HG02642 (cell line): Measurements from ENCODE around the gene ANAPC2.
A peak's percentile ranks its signal among the peaks of the same experiment; 100 is the strongest.

Experiments
- ATAC-seq: cut with Tn5 transposase; IDR thresholded peaks from one replicate; pipeline ENCODE4 v1.9.1; 2021; ENCODE audit warnings: mild to moderate bottlenecking; ENCODE audit not compliant: unreplicated experiment, poor library complexity

The ANAPC2 gene

DNA sequence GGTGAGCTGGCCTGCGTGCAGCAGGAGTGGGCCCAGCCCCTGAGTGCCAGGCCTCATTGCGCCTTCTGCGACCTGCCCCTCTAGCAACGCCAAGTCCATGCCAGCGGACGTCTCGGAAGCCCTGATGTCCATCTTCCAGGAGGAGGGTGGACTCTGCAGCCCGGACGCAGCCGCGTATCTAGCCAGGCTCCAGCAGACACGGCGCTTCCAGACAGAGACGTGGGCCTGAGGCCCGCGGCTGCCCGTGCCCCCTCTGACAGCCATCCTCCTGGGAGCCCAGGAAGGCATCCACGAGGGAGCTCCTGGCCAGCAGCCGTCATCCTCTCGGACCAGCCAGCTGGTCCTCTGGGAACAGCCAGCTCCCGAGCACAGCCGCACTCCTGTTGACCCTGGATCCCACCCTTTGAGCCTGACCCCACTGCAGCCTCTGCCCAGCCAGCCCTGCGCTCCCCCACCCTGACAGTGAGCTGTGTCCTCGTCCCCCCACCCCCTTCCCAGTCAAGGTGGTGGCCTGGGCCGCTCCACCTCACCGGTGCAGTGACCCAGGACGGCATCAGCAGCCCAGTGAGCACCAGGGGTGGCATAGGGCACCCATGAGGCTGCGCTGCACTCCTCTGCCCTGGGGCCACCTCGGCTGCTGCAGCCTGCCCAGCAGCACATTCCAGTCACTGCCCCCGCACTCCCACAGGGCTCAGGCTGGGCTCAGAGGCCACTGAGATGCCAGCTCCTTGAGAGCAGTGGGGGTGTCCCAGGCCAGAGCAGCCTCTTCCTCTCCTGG lies 28.0 kb upstream of the ANAPC2 start:
- no peak for ATAC-seq

DNA sequence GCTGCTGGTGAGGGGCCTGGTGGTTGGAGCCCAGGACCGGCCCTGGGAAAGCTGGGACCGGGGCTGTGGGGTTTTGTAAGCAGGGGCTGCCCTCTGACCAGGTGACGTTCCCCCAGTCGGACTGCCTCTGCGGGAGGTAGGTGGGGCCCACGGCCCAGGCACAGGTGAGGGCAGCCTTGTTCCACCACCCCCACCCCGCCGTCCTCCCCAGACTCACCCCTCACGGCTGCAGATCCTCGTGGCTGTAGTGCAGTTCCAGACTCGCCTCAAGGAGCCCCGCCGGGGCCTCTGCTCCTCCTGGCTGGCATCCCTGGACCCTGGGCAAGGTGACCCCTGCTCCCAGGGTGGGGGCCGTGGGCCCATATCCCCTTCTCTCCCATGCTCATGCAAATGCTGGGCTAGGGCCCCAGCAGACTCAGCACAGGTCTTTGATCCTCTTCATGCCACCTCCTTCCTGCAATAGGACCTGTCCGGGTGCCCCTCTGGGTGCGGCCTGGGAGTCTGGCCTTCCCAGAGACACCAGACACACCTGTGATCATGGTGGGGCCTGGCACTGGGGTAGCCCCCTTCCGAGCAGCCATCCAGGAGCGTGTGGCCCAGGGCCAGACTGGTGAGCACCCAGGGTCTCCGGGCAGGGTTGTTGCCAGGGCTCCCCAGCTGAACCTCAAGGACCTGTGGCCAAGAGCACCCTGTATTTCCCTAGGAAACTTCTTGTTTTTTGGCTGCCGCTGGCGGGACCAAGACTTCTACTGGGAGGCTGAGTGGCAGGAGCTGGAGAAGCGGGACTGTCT lies 27.0 kb upstream of the ANAPC2 start:
- no peak for ATAC-seq

DNA sequence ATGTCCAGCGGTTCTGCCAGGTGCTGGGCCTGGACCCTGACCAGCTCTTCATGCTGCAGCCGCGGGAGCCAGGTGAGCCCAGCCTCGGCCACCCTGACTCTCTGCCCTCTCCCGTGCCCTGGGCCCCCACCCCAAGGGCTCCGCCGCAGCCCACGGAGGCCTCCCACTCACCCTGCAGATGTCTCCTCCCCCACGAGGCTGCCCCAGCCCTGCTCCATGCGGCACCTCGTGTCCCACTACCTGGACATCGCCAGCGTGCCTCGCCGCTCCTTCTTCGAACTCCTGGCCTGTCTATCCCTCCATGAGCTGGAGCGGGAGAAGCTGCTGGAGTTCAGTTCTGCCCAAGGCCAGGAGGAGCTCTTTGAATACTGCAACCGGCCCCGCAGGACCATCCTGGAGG lies 26.3 kb upstream of the ANAPC2 start:
- ATAC-seq = no peak

DNA sequence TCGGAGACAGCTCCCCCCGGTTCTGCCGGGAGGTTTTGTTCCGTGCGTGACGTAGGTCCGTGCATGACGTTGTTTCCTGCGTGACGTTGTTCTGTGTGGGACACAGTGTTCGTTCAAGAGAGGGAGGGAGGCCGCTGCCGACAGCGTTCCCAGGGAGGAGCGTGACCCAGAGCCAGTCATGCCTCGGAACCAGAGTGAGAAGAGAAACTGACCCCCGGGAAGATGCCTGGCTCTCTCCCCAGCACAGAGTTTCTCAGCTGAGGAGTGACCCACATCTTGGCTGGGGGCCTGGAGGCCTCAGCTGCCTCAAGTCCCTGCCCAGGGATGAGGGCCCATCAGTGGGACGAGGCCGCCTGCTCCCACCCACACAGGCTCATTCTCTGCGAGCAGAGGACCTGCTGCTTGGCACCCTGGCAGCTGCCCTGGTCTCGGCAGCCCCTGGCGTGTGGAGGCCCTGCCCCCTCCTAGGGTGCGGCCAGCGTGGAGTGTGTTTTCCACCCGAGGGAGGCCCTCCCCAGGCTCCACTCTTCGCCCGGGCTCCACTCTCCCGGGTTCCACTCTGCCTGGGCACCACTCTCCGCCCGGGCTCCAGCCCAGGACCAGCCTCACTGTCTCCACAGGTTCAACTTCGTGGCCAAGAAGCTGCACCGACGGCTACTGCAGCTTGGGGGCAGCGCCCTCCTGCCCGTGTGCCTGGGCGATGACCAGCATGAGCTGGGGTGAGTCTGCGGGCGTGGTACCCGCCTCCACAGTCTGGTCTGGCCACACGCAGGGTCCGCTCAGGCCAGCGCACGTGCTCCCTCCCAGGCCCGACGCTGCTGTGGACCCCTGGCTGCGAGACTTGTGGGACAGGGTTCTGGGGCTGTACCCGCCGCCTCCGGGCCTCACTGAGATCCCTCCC lies 25.1 kb upstream of the ANAPC2 start:
- no peak for ATAC-seq

DNA sequence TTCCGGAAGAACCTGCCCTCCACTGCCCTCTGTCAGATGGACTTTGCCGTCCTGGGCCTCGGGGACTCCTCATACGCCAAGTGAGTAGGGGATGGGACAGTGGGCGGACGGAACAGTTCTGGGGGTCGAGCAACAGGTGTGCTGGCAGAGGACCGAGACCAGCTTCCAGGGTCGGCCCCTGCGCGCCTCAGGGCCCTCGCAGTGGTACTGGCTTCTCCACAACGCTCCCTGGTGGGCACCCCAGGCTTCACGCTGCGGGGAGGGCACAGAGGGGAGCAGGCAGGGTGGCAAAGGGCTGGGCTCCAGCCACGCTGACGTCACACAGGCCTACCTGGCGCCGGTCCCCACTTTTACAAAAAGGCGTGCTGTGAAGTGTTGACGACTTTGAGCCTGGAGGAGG lies 24.2 kb upstream of the ANAPC2 start:
- ATAC-seq = no peak

DNA sequence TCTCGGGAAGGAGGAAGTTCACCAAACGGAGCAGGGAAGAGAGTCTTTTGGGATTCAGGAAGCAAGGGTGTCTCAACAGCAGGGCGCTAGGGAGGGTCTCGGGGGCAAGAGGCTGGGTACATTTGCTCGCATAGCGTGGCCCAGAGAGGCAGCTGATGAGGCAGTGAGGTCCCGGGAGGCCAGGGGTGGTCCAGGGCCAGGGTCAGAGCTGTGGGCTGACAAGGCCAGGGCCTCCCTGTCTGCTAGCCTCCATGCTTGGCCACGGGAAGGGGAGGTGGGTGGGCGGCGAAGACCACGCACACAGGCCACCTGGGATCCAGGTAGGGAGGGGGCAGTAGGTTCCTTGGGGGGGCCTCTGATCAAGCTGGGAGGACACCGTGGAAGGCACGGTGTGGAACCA lies 23.2 kb upstream of the ANAPC2 start:
- ATAC-seq = no peak

DNA sequence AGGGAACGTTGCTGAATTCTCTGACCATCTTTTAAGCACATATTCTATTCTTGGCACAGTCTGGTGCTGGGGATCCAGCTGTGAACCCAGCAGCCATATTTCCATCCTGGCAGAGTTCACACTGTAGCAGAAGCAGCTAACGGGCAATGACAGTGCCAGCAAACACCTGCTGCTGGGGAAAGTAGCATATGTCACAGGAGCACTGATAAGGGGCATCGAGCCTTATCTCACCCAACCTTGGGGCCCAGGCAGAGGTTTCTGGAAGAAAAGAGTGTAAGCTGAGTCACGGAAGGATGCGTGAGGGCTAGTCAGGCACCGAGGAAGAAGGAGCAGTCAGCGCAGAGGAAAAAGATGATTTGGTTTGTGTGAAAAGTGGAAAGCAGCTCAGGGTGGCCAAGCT lies 18.2 kb upstream of the ANAPC2 start:
- ATAC-seq = no peak

DNA sequence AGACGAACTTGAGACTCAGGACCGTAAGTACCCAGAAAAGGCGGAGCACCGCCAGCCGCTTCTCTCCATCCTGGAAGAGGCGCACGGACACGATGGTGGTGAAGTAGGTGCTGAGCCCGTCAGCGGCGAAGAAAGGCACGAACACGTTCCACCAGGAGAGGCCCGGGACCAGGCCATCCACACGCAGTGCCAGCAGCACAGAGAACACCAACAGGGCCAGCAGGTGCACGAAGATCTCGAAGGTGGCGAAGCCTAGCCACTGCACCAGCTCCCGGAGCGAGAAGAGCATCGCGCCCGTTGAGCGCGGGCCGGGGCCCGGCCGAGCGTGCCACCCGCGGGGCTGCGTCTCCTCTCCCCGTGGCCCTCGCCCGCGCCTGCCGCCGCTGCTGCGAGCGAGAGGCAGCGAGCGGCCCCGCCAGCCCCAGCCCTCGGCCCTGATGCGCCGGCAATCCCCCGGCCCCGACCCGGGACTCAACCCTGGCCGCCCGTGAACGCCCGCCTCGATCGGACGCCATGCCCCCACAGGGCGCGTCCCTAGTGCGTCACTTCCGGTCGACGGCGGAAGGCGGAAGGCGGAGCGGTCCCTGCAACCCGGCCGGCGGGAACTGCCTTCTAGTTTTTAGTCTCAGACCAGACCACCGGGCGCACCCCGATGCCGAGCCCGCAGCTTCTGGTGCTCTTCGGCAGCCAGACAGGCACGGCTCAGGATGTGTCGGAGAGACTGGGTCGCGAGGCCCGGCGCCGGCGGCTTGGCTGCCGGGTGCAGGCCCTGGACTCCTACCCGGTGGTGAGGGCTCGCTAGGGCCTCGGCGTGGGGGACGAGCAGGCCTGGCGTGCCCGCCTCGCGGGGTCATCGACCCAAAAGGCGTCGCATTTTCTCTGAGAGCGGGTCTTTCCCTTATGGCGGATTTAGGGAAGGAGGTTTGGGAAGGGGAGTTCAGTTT lies 17.0 kb upstream of the ANAPC2 start, which contains the start of the genes NDOR1 and TMEM203:
TSS of gene NDOR1 (plus strand) at position 575 of the 944 bp plus-strand sequence. CDS start at position 653, 78 bp downstream.
TSS of gene TMEM203 (minus strand) at position 523 of the 944 bp plus-strand sequence. CDS start at position 289, 234 bp downstream.
- peak; percentile 52 for ATAC-seq

DNA sequence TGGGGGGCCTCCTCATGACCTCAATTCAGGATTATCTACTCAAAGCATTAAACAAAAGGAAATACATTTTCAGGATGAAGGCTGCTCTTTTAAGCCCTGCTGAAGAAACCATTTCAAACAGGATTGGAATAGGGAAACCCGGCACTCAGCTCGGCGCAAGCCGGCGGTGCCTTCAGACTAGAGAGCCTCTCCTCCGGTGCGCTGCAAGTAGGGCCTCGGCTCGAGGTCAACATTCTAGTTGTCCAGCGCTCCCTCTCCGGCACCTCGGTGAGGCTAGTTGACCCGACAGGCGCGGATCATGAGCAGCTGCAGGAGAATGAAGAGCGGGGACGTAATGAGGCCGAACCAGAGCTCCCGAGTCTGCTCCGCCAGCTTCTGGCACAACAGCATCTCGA lies 16.4 kb upstream of the ANAPC2 start:
- ATAC-seq = no peak

DNA sequence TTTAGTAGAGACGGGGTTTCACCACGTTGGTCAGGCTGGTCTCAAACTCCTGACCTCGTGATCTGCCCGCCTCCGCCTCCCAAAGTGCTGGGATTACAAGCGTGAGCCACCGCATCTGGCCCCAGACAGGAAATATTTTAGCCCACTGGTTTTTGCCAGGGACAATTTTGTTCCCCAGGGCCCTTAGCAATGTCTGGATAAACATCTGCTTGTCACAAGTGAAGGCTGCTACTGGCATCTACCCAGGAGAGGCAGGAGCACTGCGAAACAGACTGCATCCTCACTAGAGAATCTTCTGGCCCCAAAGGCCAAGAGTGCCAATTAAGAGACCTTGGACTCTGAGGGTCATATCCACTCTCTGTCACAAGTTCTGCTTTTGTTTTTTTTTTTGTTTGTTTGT lies 14.6 kb upstream of the ANAPC2 start:
- no peak for ATAC-seq

DNA sequence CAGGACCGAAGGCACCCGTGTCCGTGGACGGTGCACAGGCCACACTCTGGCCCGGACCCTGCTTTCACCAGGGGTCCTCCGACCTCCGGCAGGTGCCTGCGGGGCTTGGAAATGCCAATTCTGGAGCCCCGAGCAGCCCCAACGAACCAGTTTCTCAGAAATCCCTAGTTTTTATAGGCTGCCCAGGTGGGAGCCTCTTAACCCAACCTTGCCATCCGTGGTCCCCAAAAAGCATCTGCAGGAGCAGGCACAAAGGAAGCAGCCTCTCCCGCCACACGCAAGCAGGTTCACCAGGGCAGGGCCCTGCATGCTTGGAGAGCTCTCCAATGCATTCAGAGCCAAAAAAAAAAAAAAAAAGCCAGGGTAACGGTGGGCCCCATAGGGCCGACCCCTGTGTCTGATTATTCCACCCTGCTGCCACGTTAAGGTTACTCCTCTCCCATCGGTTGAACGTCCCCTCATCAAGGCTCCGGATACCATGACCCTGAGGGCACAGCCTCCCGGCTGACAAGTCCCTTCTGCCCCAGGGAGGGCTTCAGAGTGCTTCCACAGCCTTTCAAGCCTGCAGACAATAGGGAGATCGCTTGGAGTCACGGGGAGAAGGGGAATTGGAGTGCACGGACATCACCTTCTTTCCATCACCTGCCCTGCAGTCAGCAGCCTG lies 13.0 kb upstream of the ANAPC2 start:
- no peak for ATAC-seq

DNA sequence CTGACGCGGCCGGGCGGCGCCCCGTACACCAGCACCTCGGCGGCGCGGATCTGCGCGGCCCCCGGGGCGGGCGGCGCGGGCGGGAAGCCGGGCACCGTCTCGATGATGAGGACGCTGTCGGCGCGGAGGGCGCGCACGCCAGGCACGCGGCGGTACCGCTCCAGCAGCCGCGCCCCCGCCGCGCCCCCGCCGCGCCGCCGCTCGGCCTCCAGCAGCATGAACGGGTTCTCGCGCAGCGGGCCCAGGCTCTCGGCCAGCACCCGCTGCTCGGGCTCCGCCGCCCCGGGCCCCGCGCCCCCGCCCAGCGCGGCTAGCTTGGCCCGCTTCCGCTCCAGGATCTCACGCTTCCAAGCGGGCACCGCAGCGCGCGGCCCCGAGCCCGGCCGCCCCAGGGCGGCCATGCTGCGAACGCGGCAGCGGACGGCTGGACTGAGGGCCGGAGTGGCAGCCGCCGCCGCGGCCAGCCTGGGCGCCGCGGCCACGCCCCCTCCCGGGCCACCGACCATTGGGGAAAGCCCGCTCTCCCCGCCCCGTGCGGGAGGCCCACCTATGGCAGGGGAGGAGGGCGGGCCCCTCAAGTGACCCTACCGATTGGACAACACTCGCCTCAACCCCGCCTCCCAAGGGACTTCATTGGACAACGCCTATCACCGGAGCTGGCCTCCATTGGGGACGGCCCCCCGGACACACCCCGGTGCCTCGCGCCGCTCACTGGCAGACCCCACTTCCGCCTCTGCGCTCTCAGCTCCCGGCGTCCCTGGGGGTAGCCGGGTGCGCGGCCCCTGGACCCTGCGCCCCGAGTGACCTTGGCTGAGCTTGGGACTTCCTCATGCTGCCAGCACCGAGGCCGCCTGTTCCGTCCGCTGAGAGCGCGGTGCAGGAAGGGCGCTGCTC lies 12.2 kb upstream of the ANAPC2 start, which contains the start of gene TPRN:
TSS of gene TPRN (minus strand) at position 431 of the 894 bp plus-strand sequence. CDS start at position 401, 30 bp downstream.
- ATAC-seq = peak; percentile 90

DNA sequence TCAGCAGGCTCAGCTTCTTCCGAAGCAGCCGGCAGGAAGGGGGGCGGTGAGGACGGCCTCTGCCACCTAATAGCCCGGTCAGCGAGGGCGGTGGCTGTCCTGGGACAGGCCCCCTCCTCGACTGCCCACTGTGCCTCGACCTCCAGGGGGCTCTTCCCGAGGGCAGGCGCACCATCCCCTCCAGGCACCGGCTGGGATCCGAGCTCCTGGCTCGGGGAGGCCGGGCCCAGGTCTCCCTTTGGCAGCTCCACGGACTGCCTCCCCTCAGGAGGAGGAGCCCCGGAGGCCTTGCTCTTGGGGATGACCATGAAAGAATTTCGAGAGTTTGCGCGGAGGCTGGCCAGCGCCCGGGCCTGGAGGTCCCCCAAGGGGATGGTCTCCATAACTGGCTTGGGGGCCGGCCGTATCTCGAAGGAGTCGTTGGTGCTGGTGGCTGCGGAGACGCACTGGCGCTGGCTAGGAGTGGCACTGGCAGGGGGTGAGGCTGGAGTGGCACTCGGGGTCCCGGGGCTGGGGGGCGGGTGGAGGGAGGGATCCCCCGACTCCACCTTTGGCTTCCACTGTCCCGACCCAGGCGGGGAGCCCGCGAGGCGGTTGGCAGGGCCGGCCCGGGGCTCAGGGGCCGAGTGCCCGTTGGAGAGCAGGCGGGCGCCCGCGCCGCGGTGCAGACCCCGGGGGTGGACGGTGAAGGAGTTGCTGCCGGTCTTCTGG lies 11.2 kb upstream of the ANAPC2 start:
- ATAC-seq = no peak

DNA sequence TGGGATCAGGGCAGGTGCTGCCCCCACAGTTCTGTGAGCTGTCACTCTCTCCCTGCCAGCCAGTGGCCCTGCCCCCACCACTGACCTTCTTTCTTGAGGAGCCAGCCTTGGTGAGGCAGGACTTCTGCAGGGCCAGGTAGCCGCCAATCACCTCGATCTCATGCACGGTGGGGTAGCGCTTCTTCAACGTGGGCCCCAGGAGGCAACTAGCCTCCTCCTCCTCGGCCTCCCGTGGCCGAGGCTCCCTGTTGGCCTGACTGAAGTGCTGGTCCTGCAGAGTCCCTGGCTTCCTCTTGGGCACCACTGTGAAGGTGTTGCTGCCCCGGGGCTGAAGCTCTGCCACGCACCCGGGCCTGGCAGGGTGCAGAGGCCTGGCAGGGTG lies 10.5 kb upstream of the ANAPC2 start:
- no peak for ATAC-seq

DNA sequence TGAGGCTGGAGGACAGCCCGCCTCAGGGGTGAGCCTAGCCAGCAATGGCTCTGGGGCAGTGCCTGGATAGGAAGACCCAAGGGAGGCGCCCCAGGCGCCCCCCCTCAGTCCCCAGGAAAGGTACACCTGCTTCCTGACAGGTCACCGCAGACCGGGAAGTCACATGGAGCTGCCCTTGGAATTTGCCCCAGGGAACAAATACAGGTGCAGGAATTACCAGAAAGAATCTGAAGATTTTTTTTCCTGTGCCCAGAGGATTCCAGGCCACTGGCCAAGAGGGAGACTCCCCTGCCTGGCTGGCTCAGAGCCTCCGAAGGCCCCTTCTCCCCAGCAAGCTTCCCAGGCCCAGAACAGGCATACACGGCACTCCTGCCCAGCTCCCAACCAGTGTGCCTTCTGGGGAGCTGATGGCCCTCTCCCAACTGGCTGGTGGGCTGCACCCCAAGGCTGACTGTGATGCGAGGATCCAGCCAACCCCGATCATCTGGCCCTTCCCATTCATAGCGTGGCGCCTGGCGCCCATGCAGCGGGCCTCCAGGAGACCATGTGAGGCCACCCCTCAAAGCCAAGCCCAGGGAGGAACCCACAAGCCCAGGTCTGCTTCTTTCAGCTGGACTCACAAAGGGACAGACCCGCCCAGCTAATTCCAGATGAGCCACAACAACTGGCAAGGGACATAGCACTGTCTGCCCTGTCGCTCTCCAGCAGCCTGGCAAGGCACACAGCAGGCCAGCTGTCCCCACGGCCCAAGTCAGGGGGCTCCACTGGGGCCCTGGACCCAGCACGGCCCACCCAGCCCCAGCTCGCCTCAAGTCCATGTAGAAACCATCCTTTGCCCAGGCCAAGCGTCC lies 9.9 kb upstream of the ANAPC2 start:
- no peak for ATAC-seq

DNA sequence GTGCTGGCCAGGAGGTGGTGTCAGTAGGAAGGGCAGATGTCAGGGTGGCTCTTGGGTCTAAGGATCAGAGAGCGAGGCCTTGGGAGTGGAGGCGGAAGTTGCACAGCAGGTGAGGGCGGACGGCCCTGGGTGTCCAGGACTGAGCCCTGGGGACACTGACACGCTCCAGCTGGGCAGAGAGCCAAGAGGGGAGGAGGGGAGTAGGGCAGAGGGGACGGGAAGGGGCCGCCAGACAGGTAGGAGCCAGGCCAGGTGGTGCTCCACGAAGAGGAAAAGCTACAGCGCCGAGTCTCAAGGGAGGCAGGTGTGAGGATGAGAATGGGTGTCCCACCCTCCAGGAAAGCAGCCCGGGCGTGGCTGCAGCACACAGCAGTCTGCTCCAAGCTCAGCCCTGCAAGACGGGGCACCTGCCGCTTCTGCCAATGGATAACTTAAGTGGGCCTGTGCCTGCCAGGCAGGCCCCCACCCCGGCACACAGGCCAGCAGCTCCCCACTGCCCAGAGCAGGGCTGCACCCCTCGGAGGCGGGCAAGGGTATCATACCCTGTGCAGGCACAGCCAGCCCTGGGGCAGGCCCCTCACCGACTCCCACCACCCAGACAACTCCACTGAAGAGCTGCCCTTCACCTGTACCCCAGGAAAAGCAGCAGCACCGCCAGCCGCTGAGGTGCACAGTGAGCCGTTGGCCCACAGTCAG lies 7.3 kb upstream of the ANAPC2 start:
- no peak for ATAC-seq
